GM19468 (cell line): Measurements from ENCODE around the gene ADAMTS17.

Experiments
- ATAC-seq: cut with Tn5 transposase; IDR thresholded peaks from one replicate; pipeline ENCODE4 v1.9.1; 2021; ENCODE audit warnings: mild to moderate bottlenecking, moderate library complexity, moderate number of reproducible peaks; ENCODE audit not compliant: unreplicated experiment; ENCODE audit errors: extremely low read depth

ADAMTS17 gene

GRCh38 chr15:100227781-100228180 is 114.0 kb downstream of the ADAMTS17 start:
- no peak for ATAC-seq

GRCh38 chr15:100226107-100226506 is 115.7 kb downstream of the ADAMTS17 start:
- no peak for ATAC-seq

GRCh38 chr15:100224206-100225185 is 117.3 kb downstream of the ADAMTS17 start:
- ATAC-seq: no peak

- ATAC-seq: no peak
Observed at GRCh38 chr15:100222349-100222715, 119.4 kb downstream of the ADAMTS17 start.

GRCh38 chr15:100221471-100222348 is 120.1 kb downstream of the ADAMTS17 start:
- no peak for ATAC-seq

- no peak for ATAC-seq
Observed at GRCh38 chr15:100220058-100220768, 121.6 kb downstream of the ADAMTS17 start.

- ATAC-seq: no peak
Observed at GRCh38 chr15:100218434-100218833, 123.3 kb downstream of the ADAMTS17 start.

GRCh38 chr15:100216182-100216581 is 125.6 kb downstream of the ADAMTS17 start:
- ATAC-seq: no peak

- ATAC-seq: no peak
Observed at GRCh38 chr15:100215843-100216169, 126.0 kb downstream of the ADAMTS17 start.

GRCh38 chr15:100215031-100215842 is 126.5 kb downstream of the ADAMTS17 start:
- ATAC-seq: no peak

GRCh38 chr15:100211855-100212850 is 129.6 kb downstream of the ADAMTS17 start:
- ATAC-seq: no peak

GRCh38 chr15:100210338-100210737 is 131.4 kb downstream of the ADAMTS17 start:
- no peak for ATAC-seq

- no peak for ATAC-seq
Observed at GRCh38 chr15:100208921-100209603, 132.7 kb downstream of the ADAMTS17 start.

GRCh38 chr15:100207053-100207452 is 134.7 kb downstream of the ADAMTS17 start:
- no peak for ATAC-seq

- ATAC-seq: no peak
Observed at GRCh38 chr15:100206643-100207042, 135.1 kb downstream of the ADAMTS17 start.

GRCh38 chr15:100205549-100206295 is 136.1 kb downstream of the ADAMTS17 start:
- ATAC-seq: no peak

- no peak for ATAC-seq
Observed at GRCh38 chr15:100204771-100205170, 137.0 kb downstream of the ADAMTS17 start.
